ENCODE data around the gene CDK5. TPM values are rescaled to one million over a fixed set of nuclear protein-coding genes. Genes with fewer than 3 reads are reported as not detected.

The CDK5 gene
- total and polyA plus RNA-seq, 9 of the 15 experiments (the other 6 are each of a cell fraction or from before 2014, with no cell fraction given) = 3.2 to 38.0 (median 27.5) TPM

DNA sequence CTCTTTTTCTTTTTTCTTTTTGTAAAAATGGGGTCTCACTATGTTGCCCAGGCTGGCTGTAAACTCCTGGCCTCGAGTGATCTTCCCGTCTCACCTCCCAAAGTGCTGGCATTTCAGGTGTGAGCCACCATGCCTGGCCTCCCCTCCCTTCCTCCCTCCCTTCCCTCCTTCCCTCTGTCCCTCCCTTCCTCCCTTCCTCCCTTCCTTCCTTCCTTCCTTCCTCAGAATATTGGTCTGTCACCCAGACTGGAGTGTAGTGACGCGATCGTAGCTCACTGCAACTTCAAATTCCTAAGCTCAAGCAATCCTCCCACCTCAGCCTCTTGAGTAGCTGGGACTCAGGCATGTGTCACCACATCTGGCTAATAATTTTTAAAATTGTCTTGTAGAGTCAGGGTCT, 37.0 kb upstream of the CDK5 start (continued):
- TF ChIP-seq, protein P1, sequence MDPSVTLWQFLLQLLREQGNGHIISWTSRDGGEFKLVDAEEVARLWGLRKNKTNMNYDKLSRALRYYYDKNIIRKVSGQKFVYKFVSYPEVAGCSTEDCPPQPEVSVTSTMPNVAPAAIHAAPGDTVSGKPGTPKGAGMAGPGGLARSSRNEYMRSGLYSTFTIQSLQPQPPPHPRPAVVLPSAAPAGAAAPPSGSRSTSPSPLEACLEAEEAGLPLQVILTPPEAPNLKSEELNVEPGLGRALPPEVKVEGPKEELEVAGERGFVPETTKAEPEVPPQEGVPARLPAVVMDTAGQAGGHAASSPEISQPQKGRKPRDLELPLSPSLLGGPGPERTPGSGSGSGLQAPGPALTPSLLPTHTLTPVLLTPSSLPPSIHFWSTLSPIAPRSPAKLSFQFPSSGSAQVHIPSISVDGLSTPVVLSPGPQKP (CRISPR knock-in tag; IDR thresholded peaks at IDR 0.05) = no peak
- no peak for TF ChIP-seq POLR2AphosphoS2 (IDR thresholded peaks at IDR 0.05; ENCODE audit: low read length)
- TF ChIP-seq, protein P2, sequence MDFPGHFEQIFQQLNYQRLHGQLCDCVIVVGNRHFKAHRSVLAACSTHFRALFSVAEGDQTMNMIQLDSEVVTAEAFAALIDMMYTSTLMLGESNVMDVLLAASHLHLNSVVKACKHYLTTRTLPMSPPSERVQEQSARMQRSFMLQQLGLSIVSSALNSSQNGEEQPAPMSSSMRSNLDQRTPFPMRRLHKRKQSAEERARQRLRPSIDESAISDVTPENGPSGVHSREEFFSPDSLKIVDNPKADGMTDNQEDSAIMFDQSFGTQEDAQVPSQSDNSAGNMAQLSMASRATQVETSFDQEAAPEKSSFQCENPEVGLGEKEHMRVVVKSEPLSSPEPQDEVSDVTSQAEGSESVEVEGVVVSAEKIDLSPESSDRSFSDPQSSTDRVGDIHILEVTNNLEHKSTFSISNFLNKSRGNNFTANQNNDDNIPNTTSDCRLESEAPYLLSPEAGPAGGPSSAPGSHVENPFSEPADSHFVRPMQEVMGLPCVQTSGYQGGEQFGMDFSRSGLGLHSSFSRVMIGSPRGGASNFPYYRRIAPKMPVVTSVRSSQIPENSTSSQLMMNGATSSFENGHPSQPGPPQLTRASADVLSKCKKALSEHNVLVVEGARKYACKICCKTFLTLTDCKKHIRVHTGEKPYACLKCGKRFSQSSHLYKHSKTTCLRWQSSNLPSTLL (IDR thresholded peaks at IDR 0.05) = no peak
- TF ChIP-seq, protein P3, sequence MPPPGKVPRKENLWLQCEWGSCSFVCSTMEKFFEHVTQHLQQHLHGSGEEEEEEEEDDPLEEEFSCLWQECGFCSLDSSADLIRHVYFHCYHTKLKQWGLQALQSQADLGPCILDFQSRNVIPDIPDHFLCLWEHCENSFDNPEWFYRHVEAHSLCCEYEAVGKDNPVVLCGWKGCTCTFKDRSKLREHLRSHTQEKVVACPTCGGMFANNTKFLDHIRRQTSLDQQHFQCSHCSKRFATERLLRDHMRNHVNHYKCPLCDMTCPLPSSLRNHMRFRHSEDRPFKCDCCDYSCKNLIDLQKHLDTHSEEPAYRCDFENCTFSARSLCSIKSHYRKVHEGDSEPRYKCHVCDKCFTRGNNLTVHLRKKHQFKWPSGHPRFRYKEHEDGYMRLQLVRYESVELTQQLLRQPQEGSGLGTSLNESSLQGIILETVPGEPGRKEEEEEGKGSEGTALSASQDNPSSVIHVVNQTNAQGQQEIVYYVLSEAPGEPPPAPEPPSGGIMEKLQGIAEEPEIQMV (tag; conservative IDR thresholded peaks at IDR 0.05; ENCODE audit: low read depth) = no peak
- no peak for TF ChIP-seq BMI1 (IDR thresholded peaks at IDR 0.05; ENCODE audit: low read length)
- TF ChIP-seq, protein P4, sequence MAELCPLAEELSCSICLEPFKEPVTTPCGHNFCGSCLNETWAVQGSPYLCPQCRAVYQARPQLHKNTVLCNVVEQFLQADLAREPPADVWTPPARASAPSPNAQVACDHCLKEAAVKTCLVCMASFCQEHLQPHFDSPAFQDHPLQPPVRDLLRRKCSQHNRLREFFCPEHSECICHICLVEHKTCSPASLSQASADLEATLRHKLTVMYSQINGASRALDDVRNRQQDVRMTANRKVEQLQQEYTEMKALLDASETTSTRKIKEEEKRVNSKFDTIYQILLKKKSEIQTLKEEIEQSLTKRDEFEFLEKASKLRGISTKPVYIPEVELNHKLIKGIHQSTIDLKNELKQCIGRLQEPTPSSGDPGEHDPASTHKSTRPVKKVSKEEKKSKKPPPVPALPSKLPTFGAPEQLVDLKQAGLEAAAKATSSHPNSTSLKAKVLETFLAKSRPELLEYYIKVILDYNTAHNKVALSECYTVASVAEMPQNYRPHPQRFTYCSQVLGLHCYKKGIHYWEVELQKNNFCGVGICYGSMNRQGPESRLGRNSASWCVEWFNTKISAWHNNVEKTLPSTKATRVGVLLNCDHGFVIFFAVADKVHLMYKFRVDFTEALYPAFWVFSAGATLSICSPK (IDR thresholded peaks at IDR 0.05; ENCODE audit: borderline replicate concordance) = 0 out of 2 replicates have a peak, but pooled peaks have one; percentile 17
- TF ChIP-seq TARDBP (IDR thresholded peaks at IDR 0.05) = no peak
- TF ChIP-seq ELF4 (CRISPR knock-in tag; IDR thresholded peaks at IDR 0.05) = no peak
- TF ChIP-seq JUN (IDR thresholded peaks at IDR 0.05; ENCODE audit: borderline replicate concordance, low read depth, low read length) = no peak
- TF ChIP-seq JUN (CRISPR knock-in tag; IDR thresholded peaks at IDR 0.05; ENCODE audit: borderline replicate concordance) = no peak
- no peak for TF ChIP-seq ZNF316 (IDR thresholded peaks at IDR 0.05)
- TF ChIP-seq, protein P5, sequence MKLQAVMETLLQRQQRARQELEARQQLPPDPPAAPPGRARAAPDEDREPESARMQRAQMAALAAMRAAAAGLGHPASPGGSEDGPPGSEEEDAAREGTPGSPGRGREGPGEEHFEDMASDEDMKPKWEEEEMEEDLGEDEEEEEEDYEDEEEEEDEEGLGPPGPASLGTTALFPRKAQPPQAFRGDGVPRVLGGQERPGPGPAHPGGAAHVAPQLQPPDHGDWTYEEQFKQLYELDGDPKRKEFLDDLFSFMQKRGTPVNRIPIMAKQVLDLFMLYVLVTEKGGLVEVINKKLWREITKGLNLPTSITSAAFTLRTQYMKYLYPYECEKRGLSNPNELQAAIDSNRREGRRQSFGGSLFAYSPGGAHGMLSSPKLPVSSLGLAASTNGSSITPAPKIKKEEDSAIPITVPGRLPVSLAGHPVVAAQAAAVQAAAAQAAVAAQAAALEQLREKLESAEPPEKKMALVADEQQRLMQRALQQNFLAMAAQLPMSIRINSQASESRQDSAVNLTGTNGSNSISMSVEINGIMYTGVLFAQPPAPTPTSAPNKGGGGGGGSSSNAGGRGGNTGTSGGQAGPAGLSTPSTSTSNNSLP (IDR thresholded peaks at IDR 0.05; ENCODE audit: borderline replicate concordance, low read depth, low read length) = no peak
- no peak for TF ChIP-seq FOXA1 (IDR thresholded peaks at IDR 0.05; ENCODE audit: borderline replicate concordance)
- no peak for TF ChIP-seq JUNB (CRISPR knock-in tag; conservative IDR thresholded peaks at IDR 0.05)
- no peak for TF ChIP-seq PRPF4 (IDR thresholded peaks at IDR 0.05; ENCODE audit: insufficient read depth, low read depth, low read length, poor library complexity, severe bottlenecking)
- TF ChIP-seq CREM (IDR thresholded peaks at IDR 0.05; ENCODE audit: low read depth) = no peak
- TF ChIP-seq, protein P6, sequence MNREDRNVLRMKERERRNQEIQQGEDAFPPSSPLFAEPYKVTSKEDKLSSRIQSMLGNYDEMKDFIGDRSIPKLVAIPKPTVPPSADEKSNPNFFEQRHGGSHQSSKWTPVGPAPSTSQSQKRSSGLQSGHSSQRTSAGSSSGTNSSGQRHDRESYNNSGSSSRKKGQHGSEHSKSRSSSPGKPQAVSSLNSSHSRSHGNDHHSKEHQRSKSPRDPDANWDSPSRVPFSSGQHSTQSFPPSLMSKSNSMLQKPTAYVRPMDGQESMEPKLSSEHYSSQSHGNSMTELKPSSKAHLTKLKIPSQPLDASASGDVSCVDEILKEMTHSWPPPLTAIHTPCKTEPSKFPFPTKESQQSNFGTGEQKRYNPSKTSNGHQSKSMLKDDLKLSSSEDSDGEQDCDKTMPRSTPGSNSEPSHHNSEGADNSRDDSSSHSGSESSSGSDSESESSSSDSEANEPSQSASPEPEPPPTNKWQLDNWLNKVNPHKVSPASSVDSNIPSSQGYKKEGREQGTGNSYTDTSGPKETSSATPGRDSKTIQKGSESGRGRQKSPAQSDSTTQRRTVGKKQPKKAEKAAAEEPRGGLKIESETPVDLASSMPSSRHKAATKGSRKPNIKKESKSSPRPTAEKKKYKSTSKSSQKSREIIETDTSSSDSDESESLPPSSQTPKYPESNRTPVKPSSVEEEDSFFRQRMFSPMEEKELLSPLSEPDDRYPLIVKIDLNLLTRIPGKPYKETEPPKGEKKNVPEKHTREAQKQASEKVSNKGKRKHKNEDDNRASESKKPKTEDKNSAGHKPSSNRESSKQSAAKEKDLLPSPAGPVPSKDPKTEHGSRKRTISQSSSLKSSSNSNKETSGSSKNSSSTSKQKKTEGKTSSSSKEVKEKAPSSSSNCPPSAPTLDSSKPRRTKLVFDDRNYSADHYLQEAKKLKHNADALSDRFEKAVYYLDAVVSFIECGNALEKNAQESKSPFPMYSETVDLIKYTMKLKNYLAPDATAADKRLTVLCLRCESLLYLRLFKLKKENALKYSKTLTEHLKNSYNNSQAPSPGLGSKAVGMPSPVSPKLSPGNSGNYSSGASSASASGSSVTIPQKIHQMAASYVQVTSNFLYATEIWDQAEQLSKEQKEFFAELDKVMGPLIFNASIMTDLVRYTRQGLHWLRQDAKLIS (CRISPR knock-in tag; IDR thresholded peaks at IDR 0.05) = no peak
- no peak for TF ChIP-seq POLR2A (conservative IDR thresholded peaks at IDR 0.05)

Measured in K562 (cell line).